ENCODE data around the gene LMAN1.

GRCh38 chr18:59383851-59384250 is 24.8 kb upstream of the LMAN1 start:
- TF ChIP-seq EZH2 (IDR thresholded peaks at IDR 0.05; ENCODE audit: borderline replicate concordance, insufficient read depth, low read length, poor library complexity, severe bottlenecking) (no peak), CTCF (IDR thresholded peaks at IDR 0.05; ENCODE audit: poor library complexity, severe bottlenecking) (no peak)
